Testis (tissue), 2 donors: ENCODE measurements around the gene RNMT.

Source experiments
- POLR2A ChIP-seq: fragments of 450-650 bp; IDR thresholded peaks from one replicate; pipeline ENCODE4 v1.6.1; 2017; ENCODE audit warnings: antibody characterized with exemption, mild to moderate bottlenecking, moderate library complexity
- TF ChIP-seq, protein P1 (sequence below), 3 experiments: fragments of 450-650 bp in 2 of 3; fragments of 200-600 bp in 1 of 3; sonication (generic) in 1 of 3; IDR thresholded peaks; one replicate each; pipeline ENCODE4 v1.5.1; 2016 to 2019; ENCODE audit warnings: antibody characterized with exemption in 3 of 3, mild to moderate bottlenecking in 2 of 3, moderate library complexity in 1 of 3

DNA sequence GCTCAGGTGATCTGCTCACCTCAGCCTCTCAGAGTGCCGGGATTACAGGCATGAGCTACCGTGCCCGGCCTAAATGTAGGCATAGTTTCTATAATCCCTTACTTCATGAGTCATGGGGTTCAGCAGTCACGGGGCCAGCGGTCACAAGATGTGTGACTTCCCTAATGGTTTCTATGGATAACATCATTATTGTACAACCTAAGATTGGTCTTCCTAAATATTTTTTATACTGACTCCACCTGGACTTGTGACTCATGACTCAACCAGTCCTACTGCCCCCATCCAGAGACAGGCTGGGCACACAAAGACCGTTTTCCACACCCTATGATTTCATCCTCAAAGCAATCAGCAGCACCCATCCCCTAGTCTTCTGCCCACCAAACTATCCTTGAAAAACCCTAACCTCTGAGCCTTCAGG lies 16.1 kb upstream of the RNMT start:
- TF ChIP-seq, protein P1, sequence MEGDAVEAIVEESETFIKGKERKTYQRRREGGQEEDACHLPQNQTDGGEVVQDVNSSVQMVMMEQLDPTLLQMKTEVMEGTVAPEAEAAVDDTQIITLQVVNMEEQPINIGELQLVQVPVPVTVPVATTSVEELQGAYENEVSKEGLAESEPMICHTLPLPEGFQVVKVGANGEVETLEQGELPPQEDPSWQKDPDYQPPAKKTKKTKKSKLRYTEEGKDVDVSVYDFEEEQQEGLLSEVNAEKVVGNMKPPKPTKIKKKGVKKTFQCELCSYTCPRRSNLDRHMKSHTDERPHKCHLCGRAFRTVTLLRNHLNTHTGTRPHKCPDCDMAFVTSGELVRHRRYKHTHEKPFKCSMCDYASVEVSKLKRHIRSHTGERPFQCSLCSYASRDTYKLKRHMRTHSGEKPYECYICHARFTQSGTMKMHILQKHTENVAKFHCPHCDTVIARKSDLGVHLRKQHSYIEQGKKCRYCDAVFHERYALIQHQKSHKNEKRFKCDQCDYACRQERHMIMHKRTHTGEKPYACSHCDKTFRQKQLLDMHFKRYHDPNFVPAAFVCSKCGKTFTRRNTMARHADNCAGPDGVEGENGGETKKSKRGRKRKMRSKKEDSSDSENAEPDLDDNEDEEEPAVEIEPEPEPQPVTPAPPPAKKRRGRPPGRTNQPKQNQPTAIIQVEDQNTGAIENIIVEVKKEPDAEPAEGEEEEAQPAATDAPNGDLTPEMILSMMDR (IDR thresholded peaks at IDR 0.05), result no peak
- no peak for TF ChIP-seq POLR2A
